HG03095 (cell line): Measurements from ENCODE around the gene MRPL28.

Experiments
- ATAC-seq: cut with Tn5 transposase; IDR thresholded peaks from one replicate; pipeline ENCODE4 v1.9.1; 2021; ENCODE audit warnings: moderate library complexity; ENCODE audit not compliant: unreplicated experiment

Gene MRPL28

GRCh38 chr16:318628-319027 is 51.7 kb downstream of the MRPL28 start:
- ATAC-seq = no peak

- no peak for ATAC-seq
Measured at GRCh38 chr16:317583-317982, 52.8 kb downstream of the MRPL28 start.
